Right lobe of liver (tissue), 6 donors: ENCODE measurements around the gene SLCO2A1. TPM values are rescaled to one million over a fixed set of nuclear protein-coding genes. Genes with fewer than 3 reads are reported as not detected.

Experiments
- ATAC-seq, 4 donors: fragments of 200-7000 bp; cut with Tn5 transposase; one replicate each; pipeline ENCODE4 v1.9.1; 2020; ENCODE audit warnings: mild to moderate bottlenecking in 4 of 4, moderate library complexity in 4 of 4
- DNase-seq, 3 donors: peaks; one replicate each; pipeline ENCODE4 v3.0.0-alpha.2; 2020
- H3K27ac ChIP-seq, 3 donors: fragments of 200-600 bp; one replicate each; pipeline ENCODE4 v1.8.0; 2022
- H3K27me3 ChIP-seq, 2 donors: fragments of 200-600 bp; one replicate each; pipeline ENCODE4 v1.8.0; 2022
- H3K36me3 ChIP-seq, 4 donors: fragments of 200-600 bp; sonication (generic) in 1 of 4; one replicate each; pipeline versions ENCODE4 v1.5.1 to v1.8.0; 2017 to 2022; ENCODE audit warnings: control low read depth in 1 of 4
- H3K4me1 ChIP-seq, 4 donors: fragments of 200-600 bp; sonication (generic) in 1 of 4; one replicate each; pipeline versions ENCODE4 v1.5.1 to v1.8.0; 2017 to 2022; ENCODE audit warnings: control low read depth in 1 of 4
- H3K4me3 ChIP-seq, 3 donors: fragments of 200-600 bp; one replicate each; pipeline ENCODE4 v1.8.0; 2022
- H3K9me3 ChIP-seq, 4 donors: fragments of 200-600 bp; sonication (generic) in 1 of 4; one replicate each; pipeline versions ENCODE4 v1.5.1 to v1.8.0; 2017 to 2022; ENCODE audit warnings: control low read depth in 1 of 4
- CTCF ChIP-seq, 4 donors: fragments of 200-600 bp in 3 of 4; fragments of 450-650 bp in 1 of 4; IDR thresholded peaks; one replicate each; pipeline versions ENCODE4 v1.5.1 to v1.8.0; 2016 to 2022; ENCODE audit warnings: antibody characterized with exemption in 4 of 4, mild to moderate bottlenecking in 2 of 4
- POLR2A ChIP-seq: fragments of 450-650 bp; IDR thresholded peaks from one replicate; pipeline ENCODE4 v1.6.1; 2017; ENCODE audit warnings: antibody characterized with exemption, mild to moderate bottlenecking
- WGBS: methylation state at CpG from one replicate; pipeline ENCODE4 v1.1.6; 2018; ENCODE audit warnings: low coverage, low lambda C conversion rate; ENCODE audit not compliant: insufficient coverage; ENCODE audit errors: missing lambda C conversion rate; 5-methylcytosine and 5-hydroxymethylcytosine counted together
- intact Hi-C, 2 donors: fragments of 100-400 bp; cut with DNase I; formaldehyde crosslinking; loops; one replicate each; pipeline versions ENCODE4 v1.11.2 to v1.14.1; 2022
- total RNA-seq, 6 experiments: library from RNA; depleted of rRNA in 2 of 6; stranded (reverse); fragments of >200 nt in 2 of 6; fragmentation: NEBNext Ultra II Directional in 3 of 6; extraction: Animal tissue kit (Norgen Biotek cat#: 25700) in 3 of 6; gene quantifications; one replicate each; pipeline versions ENCODE4 v1.1.0 to v1.2.4, GENCODE V29; 2016 to 2023
- donor health status: DM: no; HTN: yes; CAD: no.
- donor health status: DM: no; HTN: no; CAD: no.
- donor health status: DM: no; HTN: no; CAD: no.
- donor health status: DM: no; HTN: yes; CAD: no.
- donor health status: DM: no; HTN: yes; CAD: no.

The SLCO2A1 gene
- total RNA-seq, 6 experiments from 2014 or later: 0.71 to 4.4 (median 1.5) TPM

GRCh38 chr3:133914839-133915600 is 114.7 kb downstream of the SLCO2A1 start:
- ATAC-seq (no peak), DNase-seq (no peak)
- no peak overlapping the region for H3K27ac ChIP-seq
- H3K9me3 ChIP-seq: no peaks in the 10 kb centered on the region
- H3K27me3 ChIP-seq: no peaks in the 10 kb centered on the region
- H3K36me3 ChIP-seq: no peaks in the 10 kb centered on the region
- intact Hi-C loops: no loop called here
- 74% methylated on average over 12 of the region's 12 CpGs for WGBS
- H3K4me1 ChIP-seq: no peaks in the 10 kb centered on the region
- no peak overlapping the region for H3K4me3 ChIP-seq
- TF ChIP-seq CTCF (IDR thresholded peaks at IDR 0.05): no peak
- TF ChIP-seq POLR2A: no peak

- DNase-seq: no peak
- no peaks in the 10 kb centered on the region for H3K9me3 ChIP-seq
- TF ChIP-seq CTCF (IDR thresholded peaks at IDR 0.05): no peak
- TF ChIP-seq POLR2A: no peak
- ATAC-seq: no peak
- no peaks in the 10 kb centered on the region for H3K36me3 ChIP-seq
- intact Hi-C loops: no loop called here
- 57% methylated on average over 2 of the region's 2 CpGs for WGBS
- no peaks in the 10 kb centered on the region for H3K27me3 ChIP-seq
- H3K4me1 ChIP-seq: no peaks in the 10 kb centered on the region
- H3K27ac ChIP-seq: no peak overlapping the region
- no peak overlapping the region for H3K4me3 ChIP-seq
Measured at GRCh38 chr3:133910422-133910821, 119.3 kb downstream of the SLCO2A1 start.

- ATAC-seq (no peak), DNase-seq (no peak)
- Histone ChIP-seq H3K27ac (no peak overlapping the region), H3K9me3 (no peaks in the 10 kb centered on the region), H3K4me3 (no peak overlapping the region), H3K27me3 (no peaks in the 10 kb centered on the region), H3K4me1 (no peaks in the 10 kb centered on the region), H3K36me3 (no peaks in the 10 kb centered on the region)
- no peak for TF ChIP-seq POLR2A
- TF ChIP-seq CTCF (IDR thresholded peaks at IDR 0.05): no peak
- WGBS: no CpG with 5 or more reads among the region's 3 CpGs
- intact Hi-C loops: no loop called here
Measured at GRCh38 chr3:133905376-133905775, 124.3 kb downstream of the SLCO2A1 start.

GRCh38 chr3:133901847-133902246 is 127.9 kb downstream of the SLCO2A1 start:
- Histone ChIP-seq H3K27me3 (no peaks in the 10 kb centered on the region), H3K36me3 (no peaks in the 10 kb centered on the region), H3K27ac (no peak overlapping the region), H3K9me3 (no peaks in the 10 kb centered on the region), H3K4me1 (no peaks in the 10 kb centered on the region), H3K4me3 (no peak overlapping the region)
- no peak for DNase-seq
- ATAC-seq: no peak
- 76% methylated on average over 5 of the region's 5 CpGs for WGBS
- intact Hi-C loops: no loop called here
- TF ChIP-seq CTCF (IDR thresholded peaks at IDR 0.05): no peak
- no peak for TF ChIP-seq POLR2A
